A673 (cell line): Measurements from ENCODE around the gene ORC4. TPM values are rescaled to one million over a fixed set of nuclear protein-coding genes. Genes with fewer than 3 reads are reported as not detected.
"Not testable (repeated sequence)": the region's sequence is repeated elsewhere in the genome, so short reads cannot be mapped to it uniquely, and the experiment has no call there.

Experiments
- BruUV-seq: library from RNA; stranded (reverse); fragments of 400-500 nt; replicated peaks from 2 replicates; lab custom pipeline; 2021; lab: Mats Ljungman, UMichigan
- CTCF ChIA-PET: fragments of 300-600 bp; sonication (Branson Sonifier 250); formaldehyde crosslinking; loops from one replicate; lab custom pipeline; 2022; ENCODE audit warnings: antibody characterized with exemption; lab: Charles Lee
- POLR2A ChIA-PET: fragments of 300-600 bp; sonication (Branson Sonifier 250); formaldehyde crosslinking; loops from one replicate; lab custom pipeline; 2022; ENCODE audit warnings: antibody characterized with exemption; ENCODE audit not compliant: low non-redundant PET; lab: Charles Lee
- DNase-seq: peaks from one replicate; pipeline ENCODE4 v3.0.0-alpha.2; 2015; ENCODE audit warnings: low spot score
- H3K27ac ChIP-seq: fragments of 200-600 bp; sonication (generic); 2 replicates; pipeline ENCODE4 v1.5.1; 2016; ENCODE audit warnings: mixed run types, low read depth, mild to moderate bottlenecking, mixed read lengths, antibody characterized with exemption, low read length; ENCODE audit not compliant: poor library complexity, severe bottlenecking
- H3K27me3 ChIP-seq: fragments of 200-600 bp; sonication (generic); replicated peaks from 2 replicates; pipeline ENCODE4 v1.6.1; 2017; ENCODE audit warnings: mixed run types, low read depth, mild to moderate bottlenecking, mixed read lengths, antibody characterized with exemption, low read length; ENCODE audit not compliant: insufficient read depth, poor library complexity
- H3K36me3 ChIP-seq: fragments of 200-600 bp; sonication (generic); 2 replicates; pipeline ENCODE4 v1.6.1; 2016; ENCODE audit warnings: mixed run types, mild to moderate bottlenecking, mixed read lengths, antibody characterized with exemption, low read length; ENCODE audit not compliant: insufficient read depth, poor library complexity, severe bottlenecking
- H3K4me1 ChIP-seq: fragments of 200-600 bp; sonication (generic); 2 replicates; pipeline ENCODE4 v1.6.1; 2017; ENCODE audit warnings: mixed run types, mild to moderate bottlenecking, mixed read lengths, antibody characterized with exemption, low read length; ENCODE audit not compliant: insufficient read depth, poor library complexity, severe bottlenecking
- H3K4me3 ChIP-seq: fragments of 200-600 bp; sonication (generic); 2 replicates; pipeline ENCODE4 v1.5.1; 2016; ENCODE audit warnings: low read depth, mixed run types, mild to moderate bottlenecking, mixed read lengths, low read length; ENCODE audit not compliant: poor library complexity, severe bottlenecking
- H3K9me3 ChIP-seq: fragments of 200-600 bp; sonication (generic); 2 replicates; pipeline ENCODE4 v1.6.1; 2016; ENCODE audit warnings: mixed run types, low read depth, mild to moderate bottlenecking, mixed read lengths, antibody characterized with exemption, low read length; ENCODE audit not compliant: poor library complexity, severe bottlenecking
- EZH2 ChIP-seq: fragments of 200-600 bp; sonication (generic); IDR thresholded peaks from 2 replicates; pipeline ENCODE4 v1.6.1; 2017; ENCODE audit warnings: borderline replicate concordance, low read depth, mild to moderate bottlenecking, mixed read lengths, antibody characterized with exemption, low read length; ENCODE audit not compliant: poor library complexity, severe bottlenecking
- intact Hi-C: fragments of 100-400 bp; cut with micrococcal nuclease; formaldehyde crosslinking; loops from one replicate; pipeline ENCODE4 v1.10.0; 2022; ENCODE audit not compliant: unreplicated experiment
- total RNA-seq: library from RNA; stranded (reverse); gene quantifications from 2 replicates; pipeline ENCODE4 v1.2.3, GENCODE V29; 2021
- TF ChIP-seq, protein P1 (sequence below): fragments of 300-800, 200-600 bp; sonication (generic); conservative IDR thresholded peaks from 2 replicates; pipeline ENCODE4 v1.5.1; 2017; ENCODE audit warnings: low read depth, mild to moderate bottlenecking, antibody characterized with exemption, low read length, moderate library complexity, mixed read lengths

The ORC4 gene
- total RNA-seq, 1 experiment from 2014 or later = 63.5 TPM

DNA sequence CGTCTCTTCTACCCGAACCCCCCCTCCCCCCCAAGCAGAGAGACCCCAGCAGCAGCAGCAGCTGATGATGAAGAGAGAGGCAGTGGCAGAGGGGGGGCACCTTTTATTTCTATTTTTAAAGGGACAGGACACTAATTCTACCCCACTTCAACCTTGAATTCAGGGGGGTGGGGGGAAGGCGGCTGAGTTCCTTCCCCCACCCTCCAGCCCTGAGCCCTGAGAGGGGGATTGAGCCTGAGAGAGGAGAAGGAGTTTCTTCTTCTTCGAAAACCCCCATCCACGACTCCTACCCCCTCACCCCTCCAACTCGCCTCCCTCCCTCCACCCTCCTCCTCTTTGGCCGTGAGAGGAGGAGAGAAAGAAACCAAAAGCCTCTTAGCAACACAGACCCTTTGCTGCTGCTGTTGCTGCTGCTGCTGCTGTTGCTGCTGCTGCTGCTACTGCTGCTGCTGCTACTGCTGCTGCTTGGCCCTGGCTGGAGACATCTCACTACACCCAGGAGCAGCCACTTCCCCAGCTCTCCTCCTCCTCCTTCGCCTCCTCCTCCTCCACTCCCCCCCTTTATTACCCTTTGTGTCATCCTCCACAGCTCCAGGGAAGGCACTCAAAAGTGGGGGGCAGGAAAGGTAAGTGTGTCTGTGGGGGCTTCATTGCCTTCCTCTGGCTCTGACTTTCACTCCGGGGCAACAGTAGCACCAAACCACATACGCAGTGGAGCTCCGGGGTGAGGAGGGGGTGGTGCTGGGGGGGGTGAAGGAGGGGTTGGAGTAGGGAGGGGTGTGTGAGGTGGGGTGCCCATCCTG lies 723 bp upstream of the ORC4 start, which contains the start of gene MBD5:
Gene MBD5, plus strand, starts transcription at position 33 of the 803 bp plus-strand sequence.
- peak within 1 kb of the TSS; percentile 87 for H3K27ac ChIP-seq
- CTCF ChIA-PET = no interaction called here
- H3K27me3 ChIP-seq = no peaks in the 10 kb centered on the region
- no peaks in the 10 kb centered on the region for H3K36me3 ChIP-seq
- H3K4me3 ChIP-seq = peak within 1 kb of the TSS; percentile 70
- intact Hi-C loops = loop anchor here (2.0 kb wide), 1 partner anchor 76 kb away; no protein-coding TSS in a partner anchor
- peak; percentile 65 for DNase-seq
- TF ChIP-seq, protein P1, sequence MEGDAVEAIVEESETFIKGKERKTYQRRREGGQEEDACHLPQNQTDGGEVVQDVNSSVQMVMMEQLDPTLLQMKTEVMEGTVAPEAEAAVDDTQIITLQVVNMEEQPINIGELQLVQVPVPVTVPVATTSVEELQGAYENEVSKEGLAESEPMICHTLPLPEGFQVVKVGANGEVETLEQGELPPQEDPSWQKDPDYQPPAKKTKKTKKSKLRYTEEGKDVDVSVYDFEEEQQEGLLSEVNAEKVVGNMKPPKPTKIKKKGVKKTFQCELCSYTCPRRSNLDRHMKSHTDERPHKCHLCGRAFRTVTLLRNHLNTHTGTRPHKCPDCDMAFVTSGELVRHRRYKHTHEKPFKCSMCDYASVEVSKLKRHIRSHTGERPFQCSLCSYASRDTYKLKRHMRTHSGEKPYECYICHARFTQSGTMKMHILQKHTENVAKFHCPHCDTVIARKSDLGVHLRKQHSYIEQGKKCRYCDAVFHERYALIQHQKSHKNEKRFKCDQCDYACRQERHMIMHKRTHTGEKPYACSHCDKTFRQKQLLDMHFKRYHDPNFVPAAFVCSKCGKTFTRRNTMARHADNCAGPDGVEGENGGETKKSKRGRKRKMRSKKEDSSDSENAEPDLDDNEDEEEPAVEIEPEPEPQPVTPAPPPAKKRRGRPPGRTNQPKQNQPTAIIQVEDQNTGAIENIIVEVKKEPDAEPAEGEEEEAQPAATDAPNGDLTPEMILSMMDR = no peak
- TF ChIP-seq EZH2 = no peak
- peaks cover 13% of the 10 kb centered on the region for H3K4me1 ChIP-seq
- POLR2A ChIA-PET = interaction anchor here (0.5 to 0.6 kb wide), 3 partner anchors 9 to 719 kb away, joined by 3 to 5 read pairs (median 4); no protein-coding TSS in a partner anchor
- BruUV-seq = no TSS peak
- no peaks in the 10 kb centered on the region for H3K9me3 ChIP-seq

DNA sequence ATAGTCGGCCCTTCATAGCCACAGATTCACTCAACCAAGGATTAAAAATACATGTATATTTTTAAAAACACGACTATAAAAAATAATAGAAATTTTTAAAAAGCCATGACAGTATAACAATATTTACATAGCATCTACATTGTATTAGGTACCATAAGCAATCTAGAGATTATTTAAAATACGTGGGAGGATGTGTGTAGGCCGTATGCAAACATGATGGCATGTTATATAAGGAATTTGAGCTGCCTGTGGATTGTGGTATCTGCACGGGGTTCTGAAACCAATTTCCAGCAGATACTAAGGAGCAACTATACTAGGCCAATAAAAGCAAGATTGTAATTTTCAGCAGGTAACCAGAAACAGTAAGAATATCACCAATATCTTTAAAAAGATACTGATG lies 5.9 kb downstream of the ORC4 start:
- H3K27ac ChIP-seq = no peak overlapping the region
- CTCF ChIA-PET = no interaction called here
- intact Hi-C loops = no loop called here
- POLR2A ChIA-PET = interaction anchor here (0.6 kb wide), 1 partner anchor 631 kb away, joined by 3 read pairs; no protein-coding TSS in a partner anchor
- DNase-seq = no peak
- H3K4me3 ChIP-seq = no peak overlapping the region
- H3K9me3 ChIP-seq = no peaks in the 10 kb centered on the region
- no peaks in the 10 kb centered on the region for H3K36me3 ChIP-seq
- TF ChIP-seq, protein P1 = no peak
- no peak for TF ChIP-seq EZH2
- H3K4me1 ChIP-seq = no peaks in the 10 kb centered on the region
- no peaks in the 10 kb centered on the region for H3K27me3 ChIP-seq
- no TSS peak for BruUV-seq

DNA sequence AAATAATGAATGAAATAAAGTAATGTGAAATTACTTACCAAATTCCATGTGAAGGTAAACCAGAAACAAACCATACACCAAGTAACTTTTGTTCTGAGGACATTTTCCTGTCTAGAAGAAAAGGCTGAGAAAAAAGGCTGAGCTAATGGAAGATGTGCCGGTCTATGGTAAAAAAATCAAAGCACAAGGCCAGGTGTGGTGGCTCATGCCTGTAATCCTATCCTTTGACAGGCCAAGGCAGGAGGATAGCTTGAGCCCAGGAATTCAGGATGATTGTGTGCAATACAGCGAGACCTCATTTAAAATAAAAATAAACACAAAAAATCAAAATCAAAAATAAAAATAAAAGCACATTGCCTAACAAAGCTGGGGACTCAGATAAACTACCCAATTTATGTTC lies 6.7 kb downstream of the ORC4 start:
- no TSS peak for BruUV-seq
- Histone ChIP-seq H3K27me3 (no peaks in the 10 kb centered on the region), H3K9me3 (no peaks in the 10 kb centered on the region), H3K27ac (no peak overlapping the region), H3K36me3 (no peaks in the 10 kb centered on the region), H3K4me3 (no peak overlapping the region), H3K4me1 (no peaks in the 10 kb centered on the region)
- ChIA-PET POLR2A (no interaction called here), CTCF (no interaction called here)
- DNase-seq = no peak
- intact Hi-C loops = no loop called here
- TF ChIP-seq, protein P1 = no peak
- TF ChIP-seq EZH2 = no peak

DNA sequence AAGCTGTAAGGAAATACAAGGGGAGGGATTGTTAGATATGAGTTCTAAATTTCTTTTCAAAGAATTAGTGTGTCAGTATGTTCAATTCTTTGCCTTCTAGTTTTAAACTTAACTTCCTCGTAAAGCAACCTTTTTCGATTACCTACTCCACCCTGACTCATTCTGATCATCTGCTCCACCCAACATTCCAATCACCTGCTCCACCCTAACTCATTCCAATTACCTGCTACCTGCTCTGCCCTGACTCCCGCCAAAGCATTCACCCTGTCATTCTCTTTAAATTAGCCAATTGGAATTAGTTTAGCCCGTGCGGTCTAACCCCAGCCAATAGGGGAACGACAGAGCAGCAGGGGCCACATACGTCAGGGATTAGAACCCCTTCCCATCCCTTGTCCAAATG lies 12.1 kb downstream of the ORC4 start:
- POLR2A ChIA-PET, H3K36me3 ChIP-seq, CTCF ChIA-PET, intact Hi-C loops, BruUV-seq, H3K4me1 ChIP-seq, H3K27me3 ChIP-seq, DNase-seq, H3K9me3 ChIP-seq, H3K27ac ChIP-seq, H3K4me3 ChIP-seq: not testable (repeated sequence)
